K562 (cell line): ENCODE measurements around the gene HSD17B12. TPM values are rescaled to one million over a fixed set of nuclear protein-coding genes. Genes with fewer than 3 reads are reported as not detected.

Experiments
- ARID3A ChIP-seq: IDR thresholded peaks from 2 replicates; pipeline ENCODE4 v1.6.1; 2012; ENCODE audit warnings: low read depth, low read length, improper control_type of control experiment, borderline replicate concordance
- ATF1 ChIP-seq, 2 experiments: fragments of 450-650 bp in 1 of 2; IDR thresholded peaks; 2 replicates each; pipeline ENCODE4 v1.6.1; 2016; ENCODE audit warnings: missing compliant biosample characterization in 1 of 2, missing genetic modification characterization in 1 of 2
- ATF7 ChIP-seq: fragments of 450-650 bp; IDR thresholded peaks from 2 replicates; pipeline ENCODE4 v1.7.1; 2014; ENCODE audit warnings: mild to moderate bottlenecking, moderate library complexity
- BCLAF1 ChIP-seq, 2 experiments: fragments of 450-650 bp in 1 of 2; IDR thresholded peaks; 2 replicates each; pipeline ENCODE4 v1.6.1; 2011 to 2017; ENCODE audit warnings: low read depth in 2 of 2, antibody characterized with exemption in 1 of 2, borderline replicate concordance in 1 of 2, low read length in 1 of 2, mild to moderate bottlenecking in 1 of 2, mixed read lengths in 1 of 2; ENCODE audit not compliant: control insufficient read depth in 1 of 2
- ELF2 ChIP-seq: fragments of 250-450 bp; sonication (Bioruptor Pico); IDR thresholded peaks from 2 replicates; pipeline ENCODE4 v1.5.0; 2021; ENCODE audit warnings: mild to moderate bottlenecking
- ERF ChIP-seq: fragments of 450-650 bp; formaldehyde crosslinking; IDR thresholded peaks from 2 replicates; pipeline ENCODE4 v1.4.0; 2020; ENCODE audit warnings: mild to moderate bottlenecking, mixed read lengths
- HIVEP1 ChIP-seq: fragments of 250-450 bp; sonication (Bioruptor Pico); IDR thresholded peaks from 2 replicates; pipeline ENCODE4 v1.4.0; 2020; ENCODE audit warnings: mild to moderate bottlenecking
- HNRNPLL ChIP-seq: fragments of 200-400 bp; formaldehyde crosslinking; IDR thresholded peaks from 2 replicates; pipeline ENCODE4 v1.6.1; 2017; ENCODE audit warnings: low read length, low read depth, mild to moderate bottlenecking; ENCODE audit not compliant: poor library complexity, severe bottlenecking
- KLF6 ChIP-seq: fragments of 250-450 bp; sonication (Bioruptor Pico); IDR thresholded peaks from 2 replicates; pipeline ENCODE4 v1.4.0; 2020; ENCODE audit warnings: mild to moderate bottlenecking, moderate library complexity, borderline replicate concordance
- MLLT1 ChIP-seq, 2 experiments: fragments of 450-650 bp; IDR thresholded peaks; 2 replicates each; pipeline ENCODE4 v1.6.1; 2016
- NFYB ChIP-seq: IDR thresholded peaks from 2 replicates; pipeline ENCODE4 v1.6.1; 2011; ENCODE audit warnings: mild to moderate bottlenecking, moderate library complexity; ENCODE audit not compliant: insufficient read length; ENCODE audit errors: extremely low read depth
- NR2F6 ChIP-seq: fragments of 450-650 bp; formaldehyde crosslinking; IDR thresholded peaks from 2 replicates; pipeline ENCODE4 v1.4.0; 2020; ENCODE audit warnings: mild to moderate bottlenecking
- RBM14 ChIP-seq: fragments of 200-400 bp; formaldehyde crosslinking; IDR thresholded peaks from 2 replicates; pipeline ENCODE4 v1.6.1; 2018; ENCODE audit warnings: low read depth, mild to moderate bottlenecking, low read length, moderate library complexity, borderline replicate concordance; ENCODE audit not compliant: insufficient read depth
- SMAD2 ChIP-seq: fragments of 150-350 bp; IDR thresholded peaks from 2 replicates; pipeline ENCODE4 v1.6.1; 2014; ENCODE audit warnings: low read depth, mild to moderate bottlenecking, low read length
- SMAD4 ChIP-seq: fragments of 250-450 bp; sonication (Bioruptor Pico); conservative IDR thresholded peaks from 2 replicates; pipeline ENCODE4 v1.8.0; 2021; ENCODE audit warnings: inconsistent platforms, mild to moderate bottlenecking, moderate library complexity
- U2AF1 ChIP-seq: fragments of 200-400 bp; formaldehyde crosslinking; optimal IDR thresholded peaks from 2 replicates; pipeline ENCODE3; 2017; ENCODE audit warnings: mild to moderate bottlenecking, low read depth, low read length, moderate library complexity
- ZBTB1 ChIP-seq: sonication (generic); formaldehyde crosslinking; IDR thresholded peaks from 2 replicates; pipeline ENCODE4 v1.8.1; 2023; ENCODE audit warnings: missing genetic modification reagents, low read depth, mild to moderate bottlenecking, borderline replicate concordance
- ZC3H4 ChIP-seq: sonication (generic); formaldehyde crosslinking; IDR thresholded peaks from 2 replicates; pipeline ENCODE4 v1.9.0; 2021; ENCODE audit warnings: missing genetic modification reagents, borderline replicate concordance
- ZNF175 ChIP-seq: fragments of 200-800 bp; sonication (Bioruptor generic); IDR thresholded peaks from 2 replicates; pipeline ENCODE4 v1.6.1; 2016; ENCODE audit warnings: low read depth, mild to moderate bottlenecking, missing genetic modification characterization, missing compliant biosample characterization
- ZNF41 ChIP-seq: fragments of 250-450 bp; sonication (Bioruptor Pico); conservative IDR thresholded peaks from 2 replicates; pipeline ENCODE4 v1.4.0; 2020; ENCODE audit warnings: mild to moderate bottlenecking
- ZNF507 ChIP-seq: conservative IDR thresholded peaks from 2 replicates; pipeline ENCODE4 v1.6.1; 2017; ENCODE audit warnings: missing genetic modification characterization, missing compliant biosample characterization
- ZNF77 ChIP-seq: fragments of 250-450 bp; sonication (Bioruptor Pico); IDR thresholded peaks from 2 replicates; pipeline ENCODE4 v1.5.0; 2020
- polyA plus RNA-seq, 8 experiments: library from polyadenylated mRNA; depleted of rRNA in 4 of 8; stranded (reverse) in 5 of 8; unstranded in 3 of 8; fragments of >200 nt; fragmentation: Nextera tagmentation in 2 of 8; fragmentation: Illumina TruSeq in 1 of 8; extraction: Ambion mirVana in 2 of 8; extraction: Trizol in 1 of 8; gene quantifications; 2 replicates each; pipeline versions ENCODE4 v1.2.1 to v1.2.3, GENCODE V29; 2011 to 2014; ENCODE audit warnings: inconsistent platforms in 1 of 8, missing spikeins in 1 of 8
- total RNA-seq, 7 experiments: library from RNA; depleted of rRNA in 6 of 7; stranded (reverse); fragments of >200 nt in 6 of 7; fragmentation: Illumina TruSeq in 2 of 7; extraction: Trizol in 2 of 7; gene quantifications; 2 replicates each; pipeline versions ENCODE4 v1.2.1 to v1.2.3, GENCODE V29; 2011 to 2021; ENCODE audit warnings: low replicate concordance in 1 of 7

The HSD17B12 gene
- total and polyA plus RNA-seq, 9 of the 15 experiments (the other 6 are each of a cell fraction or from before 2014, with no cell fraction given) = 9.1 to 34.5 (median 23.3) TPM

- TF ChIP-seq ELF2 (CRISPR knock-in tag) (no peak), ZNF77 (CRISPR knock-in tag) (no peak), ATF7 (peak; percentile 70; the same call in 1 of the 2 replicates), SMAD2 (no peak), NFYB (no peak), U2AF1 (no peak), ZNF41 (CRISPR knock-in tag) (no peak), ATF1 (CRISPR knock-in tag; IDR thresholded peaks at IDR 0.05) (no peak), ATF1 (tag; IDR thresholded peaks at IDR 0.05) (peak; percentile 63), RBM14 (no peak), MLLT1 (IDR thresholded peaks at IDR 0.05) (peak in 1 of 2 experiments; percentile 76; a peak in 1 of 4 replicates), ZNF175 (CRISPR knock-in tag) (peak; percentile 36; the same call in 1 of the 2 replicates), HNRNPLL (peak; percentile 9), KLF6 (CRISPR knock-in tag) (peak; percentile 55; the same call in 1 of the 2 replicates), HIVEP1 (CRISPR knock-in tag) (no peak), SMAD4 (CRISPR knock-in tag) (peak; percentile 93), ERF (CRISPR knock-in tag) (no peak), ZNF507 (tag) (no peak), ZBTB1 (no peak), BCLAF1 (IDR thresholded peaks at IDR 0.05; ENCODE audit: borderline replicate concordance in 1 of 2, control insufficient read depth in 1 of 2, low read depth in 2 of 2, low read length in 1 of 2) (peak in 1 of 2 experiments; percentile 19; a peak in 1 of 4 replicates), NR2F6 (CRISPR knock-in tag) (no peak), ARID3A (no peak), ZC3H4 (CRISPR knock-in tag) (no peak)
Measured at GRCh38 chr11:43643898-43644620, 36.5 kb upstream of the HSD17B12 start (continued).
